ENCODE data around the gene JUNB. TPM values are rescaled to one million over a fixed set of nuclear protein-coding genes. Genes with fewer than 3 reads are reported as not detected.

The JUNB gene
- total RNA-seq, 1 donor from 2014 or later, result 22.6 TPM

Small RNA genes within 50 kb of the gene (small RNA-seq; reads per million reads assigned to genes)
- not detected for gene MIR5684

Other genes starting within 250 kb of the JUNB start
- gene ZNF564, start 240.0 kb upstream of the JUNB start, total RNA-seq, result 34.0 TPM
- 11.4 TPM for gene ZNF490, start 180.7 kb upstream of the JUNB start, total RNA-seq
- gene ZNF791, start 180.6 kb upstream of the JUNB start, total RNA-seq, result 27.6 TPM
- 17.2 TPM for gene MAN2B1, start 124.7 kb upstream of the JUNB start, total RNA-seq
- gene WDR83, start 124.7 kb upstream of the JUNB start, total RNA-seq, result 10.3 TPM
- gene DHPS, start 109.6 kb upstream of the JUNB start, total RNA-seq, result 79.7 TPM
- gene GNG14, start 103.5 kb upstream of the JUNB start, total RNA-seq, result not detected
- gene FBXW9, start 94.9 kb upstream of the JUNB start, total RNA-seq, result 6.4 TPM
- gene TNPO2, start 67.6 kb upstream of the JUNB start, total RNA-seq, result 54.0 TPM
- gene TRIR, start 56.8 kb upstream of the JUNB start, total RNA-seq, result 138 TPM
- 59.3 TPM for gene GET3, start 54.0 kb upstream of the JUNB start, total RNA-seq
- gene BEST2, start 39.7 kb upstream of the JUNB start, total RNA-seq, result 0.16 TPM
- gene HOOK2, start 15.9 kb upstream of the JUNB start, total RNA-seq, result 20.3 TPM
- gene PRDX2, start 10.3 kb downstream of the JUNB start, total RNA-seq, result 174 TPM
- gene THSD8, start 10.6 kb downstream of the JUNB start, total RNA-seq, result 0.62 TPM
- 15.8 TPM for gene RNASEH2A, start 15.1 kb downstream of the JUNB start, total RNA-seq
- gene RTBDN, start 43.1 kb downstream of the JUNB start, total RNA-seq, result 2.0 TPM
- gene MAST1, start 47.0 kb downstream of the JUNB start, total RNA-seq, result 35.1 TPM
- gene DNASE2, start 90.0 kb downstream of the JUNB start, total RNA-seq, result 4.5 TPM
- gene KLF1, start 95.7 kb downstream of the JUNB start, total RNA-seq, result 0.31 TPM
- gene GCDH, start 99.7 kb downstream of the JUNB start, total RNA-seq, result 14.7 TPM
- gene SYCE2, start 127.8 kb downstream of the JUNB start, total RNA-seq, result not detected
- gene FARSA, start 142.2 kb downstream of the JUNB start, total RNA-seq, result 46.8 TPM
- 280 TPM for gene CALR, start 147.1 kb downstream of the JUNB start, total RNA-seq
- 21.8 TPM for gene RAD23A, start 154.4 kb downstream of the JUNB start, total RNA-seq
- gene GADD45GIP1, start 165.7 kb downstream of the JUNB start, total RNA-seq, result 13.3 TPM
- not detected for gene DAND5, start 178.1 kb downstream of the JUNB start, total RNA-seq
- 124 TPM for gene NFIX, start 204.0 kb downstream of the JUNB start, total RNA-seq